Activated CD4-positive, CD25-positive, alpha-beta regulatory T cell treated with anti-CD3 and anti-CD28 coated beads, Interleukin-2, amount 50 U/mL, for 16 hours (primary cell): ENCODE measurements around the gene ASB18.
"Not testable (repeated sequence)": the region's sequence is repeated elsewhere in the genome, so short reads cannot be mapped to it uniquely, and the experiment has no call there.

ENCODE experiments used
- DNase-seq: peaks from one replicate; pipeline ENCODE4 v3.0.0-alpha.2; 2020; ENCODE audit warnings: low read depth, low spot score

ASB18 gene, protein sequence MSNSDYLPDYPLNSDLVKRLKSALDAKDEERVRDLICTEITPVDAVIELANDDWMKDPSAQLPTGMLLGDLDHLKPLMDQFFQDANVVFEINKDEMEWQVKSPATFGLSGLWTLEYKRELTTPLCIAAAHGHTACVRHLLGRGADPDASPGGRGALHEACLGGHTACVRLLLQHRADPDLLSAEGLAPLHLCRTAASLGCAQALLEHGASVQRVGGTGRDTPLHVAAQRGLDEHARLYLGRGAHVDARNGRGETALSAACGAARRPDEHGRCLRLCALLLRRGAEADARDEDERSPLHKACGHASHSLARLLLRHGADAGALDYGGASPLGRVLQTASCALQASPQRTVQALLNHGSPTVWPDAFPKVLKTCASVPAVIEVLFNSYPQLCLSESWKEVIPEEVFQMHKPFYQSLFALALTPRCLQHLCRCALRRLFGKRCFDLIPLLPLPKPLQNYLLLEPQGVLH

DNA sequence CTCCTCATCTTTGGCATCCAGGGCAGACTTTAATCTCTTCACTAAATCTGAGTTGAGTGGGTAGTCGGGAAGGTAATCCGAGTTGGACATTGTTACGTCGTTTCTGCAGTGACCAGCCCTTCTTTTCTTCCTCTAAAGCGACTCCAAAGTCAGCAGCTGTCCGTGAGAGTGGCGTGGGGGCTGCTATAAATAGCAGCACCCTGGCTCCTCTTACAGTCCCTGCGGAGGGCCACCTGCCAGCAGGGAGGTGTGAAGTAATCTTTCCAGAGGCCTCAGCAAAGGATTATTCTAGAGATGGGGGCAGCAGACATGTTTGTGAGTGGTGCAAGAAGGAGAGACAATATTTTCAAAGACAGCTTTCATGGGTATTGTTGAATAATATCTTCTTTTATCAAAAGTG, at the start of gene ASB18:
ASB18 (minus strand) TSS at position 151 of the 400 bp plus-strand sequence; CDS start at position 90, 61 bp downstream.
- no peak for DNase-seq

DNA sequence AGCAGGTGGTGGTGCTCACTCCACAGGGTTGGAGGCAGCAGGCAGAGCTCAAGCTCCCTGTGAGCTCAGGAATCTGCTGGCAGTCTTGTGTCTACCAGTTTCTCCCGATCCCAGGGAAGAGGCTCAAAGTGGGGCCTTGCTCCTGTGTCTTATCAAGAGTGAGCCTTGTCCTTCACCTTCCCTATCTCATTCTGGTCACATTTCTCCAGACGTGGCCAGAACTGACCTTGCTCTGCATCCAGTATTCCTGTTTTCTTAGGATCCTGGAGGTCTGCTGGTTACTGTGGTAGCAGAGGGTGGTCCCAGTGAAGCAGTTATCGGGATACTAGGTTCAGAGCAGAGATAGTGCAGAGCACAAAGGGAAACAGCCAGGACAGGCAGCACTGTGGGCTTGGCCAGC, 47.1 kb upstream of the ASB18 start:
- DNase-seq = no peak

DNA sequence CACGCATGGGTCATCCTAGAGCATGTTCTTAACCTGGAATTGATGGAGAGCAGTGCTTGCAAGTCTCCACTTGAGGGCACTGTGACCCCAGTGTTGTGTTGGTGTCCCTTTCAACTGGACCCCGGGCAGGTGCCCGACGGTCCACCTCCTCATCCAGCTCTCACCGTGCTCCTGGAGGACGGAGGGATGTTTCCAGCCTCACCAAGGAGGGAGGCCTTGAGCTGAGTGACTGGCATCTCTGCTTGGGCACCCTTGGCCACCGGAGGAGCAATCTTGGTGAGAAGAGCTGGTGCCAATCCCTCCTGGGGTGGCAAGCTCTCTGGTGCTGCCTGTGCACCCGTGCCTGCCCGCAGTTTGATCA, 45.4 kb upstream of the ASB18 start:
- DNase-seq = no peak

DNA sequence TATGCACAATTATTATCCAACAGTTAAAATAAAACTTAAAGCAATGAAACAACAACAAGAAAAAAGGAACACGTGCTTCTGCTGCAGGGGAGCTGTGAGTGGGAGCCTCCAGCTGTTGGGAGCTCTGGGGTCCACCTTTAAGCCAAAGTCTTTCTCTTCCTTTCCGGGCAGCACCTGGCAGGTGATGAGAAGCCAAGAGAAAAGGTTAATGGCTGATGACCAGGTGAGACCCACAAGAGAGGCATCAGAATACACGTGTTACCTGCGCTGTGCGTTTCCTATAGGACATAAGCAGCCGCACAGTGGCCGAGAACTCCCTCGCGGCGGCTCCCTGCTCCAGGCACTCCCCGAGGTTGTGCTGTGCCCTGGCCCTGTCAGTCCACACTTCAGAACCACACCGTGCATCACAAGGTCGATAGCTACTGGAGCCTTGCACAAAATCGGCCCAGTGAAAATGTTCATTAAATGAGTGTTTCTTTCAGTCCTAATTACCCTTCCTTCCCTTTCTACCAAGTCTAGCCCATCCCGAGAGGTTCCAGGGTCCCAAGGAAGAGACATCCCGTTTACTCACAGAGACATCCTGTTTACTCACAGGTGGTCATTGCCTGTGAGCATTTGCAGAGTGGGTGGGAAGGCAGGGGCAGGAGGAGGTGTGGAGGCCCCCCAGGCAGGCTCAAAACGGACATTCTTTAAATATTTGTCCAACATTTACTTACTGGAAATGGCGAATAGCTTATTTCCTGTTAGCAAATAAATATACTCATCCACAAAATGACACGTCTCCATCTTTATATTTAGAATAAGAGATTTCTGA, 44.9 kb upstream of the ASB18 start:
- DNase-seq = no peak

DNA sequence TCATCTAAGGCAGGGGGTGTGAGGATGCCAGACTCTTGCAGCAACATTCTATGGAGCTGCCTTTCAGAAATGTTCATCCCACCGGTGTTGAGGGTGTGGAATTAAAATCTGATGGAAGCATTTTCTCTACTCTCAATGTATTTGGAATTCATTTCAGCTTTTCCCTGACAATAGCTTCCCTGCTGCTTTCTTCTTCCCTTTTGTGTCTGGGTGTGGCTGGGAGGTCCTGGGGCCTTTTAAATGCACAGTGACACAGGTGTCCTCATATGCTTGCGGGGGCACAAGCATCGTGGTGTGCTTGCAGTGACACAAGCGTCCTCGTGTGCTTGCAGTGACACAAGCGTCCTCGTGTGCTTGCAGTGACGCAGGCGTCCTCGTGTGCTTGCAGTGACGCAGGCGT, 43.4 kb upstream of the ASB18 start:
- no peak for DNase-seq

DNA sequence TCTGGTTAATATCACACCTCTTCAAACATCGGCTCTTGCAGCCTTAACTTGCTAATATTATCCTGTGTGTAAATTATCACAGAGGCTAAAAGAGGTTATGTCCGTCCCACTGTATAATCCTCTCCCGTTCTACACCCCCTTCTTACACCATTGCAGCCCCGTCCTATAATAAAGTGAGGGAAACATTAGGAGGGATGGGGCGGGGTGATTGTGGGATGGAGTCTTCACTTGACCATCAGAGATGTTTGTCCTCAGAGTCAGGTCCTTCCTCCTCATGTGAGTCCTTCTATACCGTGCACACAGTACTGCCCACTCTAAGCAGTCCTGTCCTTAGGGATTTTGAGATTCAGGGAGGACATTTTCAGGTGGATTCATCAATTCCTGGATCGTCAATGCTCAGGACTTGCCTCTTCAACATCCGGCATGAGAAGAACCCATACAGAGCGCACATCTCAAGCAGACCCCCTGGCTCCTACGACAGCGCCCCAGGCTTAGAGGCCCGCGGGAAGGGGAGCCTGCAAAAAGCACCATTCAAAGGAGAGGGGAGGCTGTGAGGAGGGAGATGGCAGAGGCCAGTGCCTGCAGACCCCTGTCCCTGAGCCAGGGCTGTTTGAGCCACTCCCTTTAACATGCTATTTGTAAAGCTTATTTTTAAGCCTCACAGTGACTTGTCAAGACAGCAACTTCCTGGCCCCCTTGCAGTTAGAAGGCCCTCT, 42.8 kb upstream of the ASB18 start:
- DNase-seq = no peak

DNA sequence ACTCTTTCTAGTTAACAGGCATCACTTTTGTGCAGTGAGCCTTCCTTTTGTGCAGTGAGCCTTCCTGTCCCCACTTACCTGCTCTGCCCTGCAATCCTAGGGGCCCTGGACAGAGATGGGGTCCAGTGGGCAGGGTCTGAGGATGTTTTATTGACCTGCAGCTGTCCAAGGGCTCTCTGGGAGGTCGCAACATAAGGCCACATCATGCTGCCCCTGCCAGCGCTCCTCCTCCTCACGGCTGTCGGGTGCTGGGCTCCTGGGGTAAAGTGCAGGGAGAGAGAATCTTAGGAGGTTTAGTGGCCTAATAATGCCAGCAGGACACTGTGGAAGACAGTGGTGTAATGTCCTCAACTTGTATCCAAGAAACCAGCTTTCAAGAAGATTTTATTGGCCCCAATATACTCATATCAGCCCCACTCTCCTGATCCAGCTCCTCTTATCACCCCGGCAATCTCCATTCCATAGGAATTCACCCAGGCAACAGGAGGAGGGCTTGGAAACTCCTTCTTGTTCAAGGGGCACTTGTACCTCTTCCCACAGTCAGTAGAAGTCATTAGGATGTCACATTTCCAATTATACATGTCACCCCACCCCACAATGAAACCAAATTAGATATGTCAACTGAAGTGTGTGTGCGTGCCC, 41.9 kb upstream of the ASB18 start:
- no peak for DNase-seq

DNA sequence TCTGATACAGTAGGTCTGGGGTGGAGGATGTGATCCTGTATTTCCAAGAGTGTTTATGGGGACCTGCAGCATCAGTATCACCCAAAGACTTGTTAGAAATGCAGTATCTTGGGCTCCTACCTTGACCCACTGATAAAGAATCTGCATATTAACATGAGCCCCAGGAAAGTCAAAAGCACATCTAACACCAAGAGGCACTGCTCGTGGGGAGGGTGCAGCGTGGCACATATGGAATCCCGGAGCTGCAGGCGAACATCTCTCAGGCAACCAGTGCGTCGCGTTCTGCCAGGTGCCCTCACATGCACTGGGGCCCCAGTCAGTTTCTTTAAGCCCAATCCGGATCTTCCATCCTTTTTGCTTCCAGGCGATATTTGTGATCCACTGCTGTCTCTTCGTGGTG, 41.3 kb upstream of the ASB18 start:
- no peak for DNase-seq

DNA sequence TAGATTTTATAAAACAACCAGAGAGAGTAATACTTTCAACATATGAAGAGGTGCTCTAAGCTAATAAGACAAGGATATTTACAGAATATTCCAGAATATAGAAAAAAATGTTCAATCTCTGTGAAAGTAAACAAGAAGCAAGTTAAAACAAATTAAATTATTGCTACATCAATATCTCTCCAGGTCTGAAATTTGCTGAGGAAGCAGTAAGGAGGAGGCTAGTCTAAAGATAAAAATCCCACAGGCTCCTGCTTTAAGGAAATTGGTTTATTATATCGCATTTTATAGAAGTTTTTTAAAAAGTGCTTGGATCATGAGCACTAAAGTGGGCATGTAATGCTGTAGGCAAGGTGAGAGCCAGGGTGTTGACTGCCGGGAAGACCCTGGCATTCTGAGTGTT, 39.7 kb upstream of the ASB18 start:
- DNase-seq = no peak

DNA sequence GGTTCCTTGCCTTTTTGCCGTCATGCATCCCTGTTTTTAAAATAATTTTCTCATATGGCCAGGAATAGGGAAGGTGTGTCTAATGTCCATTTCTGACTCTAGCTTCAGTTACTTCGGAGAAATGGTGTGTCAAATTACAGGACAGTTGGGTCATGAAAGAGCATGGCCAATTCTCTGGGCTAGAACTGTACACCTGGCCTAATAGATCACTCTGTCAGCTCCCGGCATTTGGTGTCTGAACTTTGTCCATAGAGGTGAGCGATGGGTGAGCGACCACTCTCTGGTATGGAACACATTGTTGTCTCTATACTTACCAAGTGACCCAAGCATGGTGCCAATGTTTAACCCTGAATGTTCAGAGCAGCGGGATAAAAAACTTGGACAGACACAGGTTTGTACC, 38.3 kb upstream of the ASB18 start:
- no peak for DNase-seq

DNA sequence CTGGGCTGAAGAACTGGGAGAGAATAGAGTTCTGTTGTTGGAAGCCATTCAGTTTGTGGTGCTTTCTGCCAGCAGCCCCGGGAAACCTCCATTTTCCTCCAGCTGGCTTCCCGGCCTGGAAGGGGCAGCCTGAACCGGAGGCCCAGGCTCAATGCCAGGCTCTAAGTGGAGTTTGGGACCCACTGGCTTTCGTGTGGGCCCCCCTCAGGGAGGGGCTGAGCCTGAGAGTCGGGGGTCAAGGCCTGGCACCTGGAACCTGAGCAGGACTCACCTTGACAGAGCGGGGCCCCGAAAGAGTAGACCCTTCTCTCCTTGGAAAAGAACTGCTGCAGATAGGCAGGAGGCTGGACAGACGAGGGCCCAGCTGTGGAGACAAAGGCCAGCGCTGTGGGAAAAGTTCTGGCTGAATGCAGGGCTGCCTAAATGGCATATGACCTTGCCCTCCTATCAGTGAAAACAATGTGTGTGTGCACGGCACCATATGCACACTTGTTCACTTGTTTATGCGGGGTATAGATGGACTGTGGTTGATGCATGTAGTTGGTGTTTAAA, 34.8 kb upstream of the ASB18 start:
- no peak for DNase-seq

DNA sequence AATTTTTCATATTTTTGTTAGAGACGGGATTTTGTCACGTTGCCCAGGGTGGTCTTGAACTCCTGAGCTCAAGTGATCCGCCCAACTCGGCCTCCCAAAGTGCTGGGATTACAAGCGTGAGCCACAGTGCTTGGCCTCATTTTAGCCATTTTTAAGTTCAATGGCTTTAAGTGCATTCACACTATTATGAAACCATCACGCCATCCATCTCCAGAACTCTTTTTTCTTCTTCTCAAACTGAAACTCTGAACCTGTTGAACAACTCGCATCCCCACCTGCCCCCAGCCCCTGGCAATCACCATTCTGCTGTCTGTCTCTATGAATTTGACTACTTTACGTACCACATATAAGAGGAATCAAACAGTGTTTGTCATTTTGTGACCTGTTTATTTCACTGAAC, 31.3 kb upstream of the ASB18 start:
- DNase-seq = no peak

DNA sequence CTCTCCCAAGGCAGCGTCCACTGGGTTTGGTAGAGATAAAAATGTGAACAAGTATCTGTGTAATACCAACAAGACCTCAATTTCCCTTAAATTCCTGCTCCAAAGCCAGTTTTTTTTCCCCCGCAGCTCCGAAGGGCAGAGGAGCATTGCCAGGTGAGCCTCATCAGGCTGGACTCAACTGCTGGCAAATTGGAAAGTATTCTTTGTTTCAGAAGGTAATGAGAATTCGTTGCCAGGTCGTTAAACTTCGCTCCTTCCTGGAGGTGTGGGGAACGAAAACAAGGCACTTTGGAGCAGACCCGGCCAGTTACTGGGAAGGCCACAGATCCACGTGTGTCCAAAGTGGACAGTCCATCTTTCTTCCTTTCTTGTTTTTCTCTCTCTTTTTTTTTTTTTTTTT, 30.4 kb upstream of the ASB18 start:
- DNase-seq = no peak

DNA sequence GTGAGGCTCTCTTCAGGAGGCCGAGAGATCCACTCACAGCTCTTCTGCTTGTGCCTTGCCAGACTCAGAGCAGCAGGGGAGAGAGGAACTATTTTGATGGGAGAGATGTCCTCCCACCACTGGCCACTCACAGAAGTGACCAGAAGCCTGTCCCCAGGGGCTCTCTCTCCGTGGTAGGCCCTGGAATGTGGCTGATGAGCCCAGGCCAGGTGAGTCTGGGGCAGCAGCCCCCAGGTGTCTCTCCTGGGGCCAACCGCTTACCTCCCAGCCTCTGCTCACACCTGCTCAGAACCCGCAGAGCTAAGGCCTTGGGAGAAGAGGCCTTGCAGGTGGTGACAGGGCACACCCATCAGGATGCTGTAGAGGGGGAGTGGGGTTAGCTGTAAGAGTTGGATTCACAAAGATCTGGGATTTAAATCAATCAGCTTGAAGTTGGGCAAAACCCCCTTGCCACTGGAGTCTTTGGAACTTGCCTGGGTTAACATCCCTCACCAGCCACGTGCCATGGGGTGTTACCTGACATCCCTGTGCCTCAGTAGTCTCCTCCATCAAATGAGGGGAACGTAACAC, 29.1 kb upstream of the ASB18 start:
- no peak for DNase-seq

DNA sequence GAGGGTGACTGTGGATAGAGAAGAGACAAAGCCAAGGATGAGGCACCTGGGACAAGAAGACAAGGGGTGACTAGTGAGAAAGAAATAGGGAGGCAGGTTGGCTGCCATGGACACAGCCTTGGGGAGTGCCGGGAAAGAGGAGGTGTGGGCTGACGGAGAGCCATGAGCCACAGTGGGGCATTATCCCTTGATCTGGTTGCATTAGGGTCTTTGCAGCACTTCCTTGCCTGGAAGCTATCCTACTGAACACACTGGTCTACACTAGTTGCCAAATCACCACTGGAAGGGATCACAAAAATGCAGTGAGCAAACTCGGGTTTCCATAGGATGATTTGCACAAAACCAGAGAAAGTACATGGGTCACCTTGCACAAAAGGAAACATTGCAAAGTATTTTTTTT, 27.7 kb upstream of the ASB18 start:
- no peak for DNase-seq

DNA sequence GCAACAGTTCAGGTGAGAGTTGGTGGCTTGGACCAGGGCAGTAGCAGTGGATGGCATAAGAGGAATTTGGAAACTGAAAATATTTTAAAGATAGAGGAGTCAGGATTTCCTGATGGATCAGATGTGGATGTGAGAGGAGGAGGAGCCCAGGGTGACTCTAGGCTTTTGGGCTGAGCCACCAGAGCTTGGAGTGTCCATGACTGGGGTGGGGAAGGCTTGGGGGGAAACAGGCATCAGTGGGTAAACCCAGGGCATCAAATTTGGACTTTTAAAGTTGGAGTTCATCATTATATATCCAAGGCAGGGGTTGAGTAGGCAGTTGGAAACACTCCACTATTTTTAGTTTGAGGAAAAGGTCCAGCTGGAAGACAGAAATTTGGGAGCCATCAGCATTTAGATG, 27.3 kb upstream of the ASB18 start:
- DNase-seq = no peak

DNA sequence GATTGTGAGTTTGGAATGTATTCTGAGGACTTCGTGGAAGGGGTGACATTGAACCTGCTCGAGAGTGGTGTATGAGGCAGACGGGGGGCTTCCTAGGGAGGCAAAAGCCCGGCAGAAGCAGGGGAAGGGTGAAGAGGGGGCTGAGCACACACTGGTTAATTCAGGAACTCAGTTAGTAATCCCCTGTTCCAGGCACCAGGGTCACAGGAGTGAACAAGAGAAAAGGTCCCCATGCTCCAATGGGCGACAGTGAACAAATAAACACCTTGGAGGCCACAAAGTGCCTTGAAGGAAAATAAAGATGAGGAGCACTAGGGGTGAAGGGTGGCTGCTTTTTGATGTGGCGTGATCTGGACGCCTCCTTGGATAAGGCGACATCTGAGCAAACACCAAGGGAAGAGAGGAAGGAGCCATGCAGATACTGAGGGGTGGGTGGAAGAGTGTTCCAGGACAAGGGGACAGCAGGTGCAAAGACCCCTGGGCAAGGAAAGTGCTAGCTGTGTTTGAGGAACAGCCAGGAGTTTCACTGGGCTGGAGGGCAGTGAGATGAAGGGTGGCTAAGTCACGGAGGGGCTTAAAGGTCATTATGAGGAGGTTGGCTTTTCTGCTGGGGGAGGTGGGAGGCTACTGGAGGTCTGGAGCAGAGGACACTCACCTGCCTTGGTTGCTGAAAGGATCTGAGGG, 26.7 kb upstream of the ASB18 start:
- DNase-seq = no peak

DNA sequence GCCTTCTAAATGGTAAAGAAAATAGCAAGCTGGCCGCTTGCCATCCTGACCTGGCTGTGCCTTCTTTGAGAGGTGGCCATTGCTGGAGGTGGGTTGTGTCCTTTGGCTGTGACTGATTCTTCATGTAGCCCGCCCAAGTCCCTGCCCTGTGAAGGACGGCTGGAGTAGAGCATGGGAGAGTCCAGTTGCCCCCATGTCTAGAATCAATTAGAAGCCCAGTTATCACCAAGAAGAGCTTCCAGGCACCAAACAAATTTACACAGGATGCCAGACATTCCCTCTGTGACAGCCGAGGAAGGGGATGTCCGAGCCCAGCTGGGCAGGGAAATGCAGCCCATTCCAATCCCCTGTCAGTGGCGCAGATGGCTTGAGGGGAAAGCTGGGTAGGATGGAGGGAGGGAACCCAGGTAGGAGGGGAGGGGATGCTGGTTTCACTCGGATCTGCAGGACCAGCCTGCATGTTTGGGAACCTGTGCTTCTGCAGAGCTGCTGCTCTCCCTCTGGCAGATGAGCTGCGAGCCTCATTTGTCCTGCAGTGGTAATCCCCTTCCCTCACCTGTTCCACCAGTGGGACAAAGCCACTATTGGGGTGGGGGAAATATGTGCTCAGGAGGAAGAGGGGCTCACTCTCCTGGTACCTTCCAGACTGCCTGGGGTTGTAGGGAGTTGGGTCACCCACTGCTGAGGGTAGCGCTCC, 25.7 kb upstream of the ASB18 start:
- no peak for DNase-seq

DNA sequence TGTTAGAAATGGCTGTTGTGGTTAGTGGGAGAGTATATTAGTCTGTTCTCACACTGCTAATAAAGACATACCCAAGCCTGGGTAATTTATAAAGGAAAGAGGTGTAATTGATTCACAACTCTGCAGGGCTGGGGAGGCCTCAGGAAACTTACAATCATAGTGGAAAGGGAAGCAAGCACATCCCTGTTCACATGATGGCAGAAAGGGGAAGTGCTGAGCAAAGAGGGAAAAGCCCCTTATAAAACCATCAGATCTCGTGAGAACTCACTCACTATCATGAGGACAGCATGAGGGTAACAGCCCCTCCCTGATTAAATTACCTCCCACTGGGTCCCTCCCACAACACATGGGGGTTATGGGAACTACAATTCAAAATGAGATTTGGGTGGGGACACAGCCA, 24.2 kb upstream of the ASB18 start:
- not testable (repeated sequence) for DNase-seq

DNA sequence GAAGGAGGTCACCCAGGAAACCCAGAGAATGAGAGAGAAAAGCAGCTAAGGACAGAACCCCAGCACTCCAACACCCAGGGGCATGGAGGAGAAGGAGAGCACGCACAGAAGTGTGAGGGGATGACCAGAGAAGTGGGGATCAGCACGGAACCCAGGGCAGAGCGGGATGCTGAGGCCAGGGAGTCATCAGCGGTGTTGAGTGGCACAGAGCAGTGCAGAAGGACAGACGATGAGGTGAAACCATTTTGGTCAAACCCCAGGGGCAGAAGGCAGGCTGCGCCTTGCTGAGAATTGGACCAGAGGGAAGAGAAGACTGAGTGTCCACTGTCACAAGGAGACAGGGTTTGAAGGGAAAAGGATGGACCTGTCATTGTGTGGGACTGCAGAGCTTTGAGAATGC, 23.4 kb upstream of the ASB18 start:
- DNase-seq = no peak
